Daoy (cell line): ENCODE data around the gene EEPD1. TPM values are rescaled to one million over a fixed set of nuclear protein-coding genes. Genes with fewer than 3 reads are reported as not detected.
"Not testable (repeated sequence)": the region's sequence is repeated elsewhere in the genome, so short reads cannot be mapped to it uniquely, and the experiment has no call there.

Experiments
- DNase-seq: peaks from one replicate; pipeline ENCODE4 v3.0.0-alpha.2; 2015; ENCODE audit warnings: low read depth
- total RNA-seq: library from RNA; depleted of rRNA; stranded (reverse); fragments of >200 nt; shearing (Covaris generic); gene quantifications from 2 replicates; pipeline ENCODE4 v1.2.3, GENCODE V29; 2014

EEPD1 gene
- total RNA-seq, 1 experiment from 2014 or later, result 10.7 TPM

GRCh38 chr7:36214608-36215456, 61.8 kb downstream of the EEPD1 start:
- no peak for DNase-seq

GRCh38 chr7:36215457-36215765, 62.4 kb downstream of the EEPD1 start:
- no peak for DNase-seq

GRCh38 chr7:36216063-36216684, 63.1 kb downstream of the EEPD1 start:
- DNase-seq, result no peak

GRCh38 chr7:36217211-36217960, 64.3 kb downstream of the EEPD1 start:
- DNase-seq, result no peak

- no peak for DNase-seq
Measured at GRCh38 chr7:36217961-36218284, 64.9 kb downstream of the EEPD1 start.

GRCh38 chr7:36219429-36219828, 66.4 kb downstream of the EEPD1 start:
- no peak for DNase-seq

GRCh38 chr7:36223851-36224250, 70.8 kb downstream of the EEPD1 start:
- DNase-seq, result no peak

GRCh38 chr7:36224934-36225858, 72.1 kb downstream of the EEPD1 start:
- no peak for DNase-seq

- no peak for DNase-seq
Measured at GRCh38 chr7:36226151-36226550, 73.1 kb downstream of the EEPD1 start.

- no peak for DNase-seq
Measured at GRCh38 chr7:36227223-36227622, 74.2 kb downstream of the EEPD1 start.

GRCh38 chr7:36228039-36228438, 75.0 kb downstream of the EEPD1 start:
- DNase-seq, result no peak

- no peak for DNase-seq
Measured at GRCh38 chr7:36231406-36231805, 78.4 kb downstream of the EEPD1 start.

GRCh38 chr7:36232555-36232954, 79.5 kb downstream of the EEPD1 start:
- no peak for DNase-seq

GRCh38 chr7:36232971-36233550, 80.0 kb downstream of the EEPD1 start:
- no peak for DNase-seq

- DNase-seq, result no peak
Measured at GRCh38 chr7:36236073-36236472, 83.0 kb downstream of the EEPD1 start.

- DNase-seq, result no peak
Measured at GRCh38 chr7:36238138-36238537, 85.1 kb downstream of the EEPD1 start.

GRCh38 chr7:36243356-36243755, 90.3 kb downstream of the EEPD1 start:
- not testable (repeated sequence) for DNase-seq

GRCh38 chr7:36244001-36244400, 90.9 kb downstream of the EEPD1 start:
- not testable (repeated sequence) for DNase-seq

- DNase-seq, result no peak
Measured at GRCh38 chr7:36244429-36244828, 91.4 kb downstream of the EEPD1 start.

- no peak for DNase-seq
Measured at GRCh38 chr7:36245684-36246299, 92.7 kb downstream of the EEPD1 start.

GRCh38 chr7:36249091-36249490, 96.0 kb downstream of the EEPD1 start:
- no peak for DNase-seq
